Measurements from ENCODE around the gene IL1RAPL2. TPM values are rescaled to one million over a fixed set of nuclear protein-coding genes. Genes with fewer than 3 reads are reported as not detected.
"Not testable (repeated sequence)": the region's sequence is repeated elsewhere in the genome, so short reads cannot be mapped to it uniquely, and the experiment has no call there.

The IL1RAPL2 gene
- total and polyA plus RNA-seq, 2 of the 8 experiments (the other 6 are each of a cell fraction or from before 2014, with no cell fraction given): 0.20 to 1.3 TPM

DNA sequence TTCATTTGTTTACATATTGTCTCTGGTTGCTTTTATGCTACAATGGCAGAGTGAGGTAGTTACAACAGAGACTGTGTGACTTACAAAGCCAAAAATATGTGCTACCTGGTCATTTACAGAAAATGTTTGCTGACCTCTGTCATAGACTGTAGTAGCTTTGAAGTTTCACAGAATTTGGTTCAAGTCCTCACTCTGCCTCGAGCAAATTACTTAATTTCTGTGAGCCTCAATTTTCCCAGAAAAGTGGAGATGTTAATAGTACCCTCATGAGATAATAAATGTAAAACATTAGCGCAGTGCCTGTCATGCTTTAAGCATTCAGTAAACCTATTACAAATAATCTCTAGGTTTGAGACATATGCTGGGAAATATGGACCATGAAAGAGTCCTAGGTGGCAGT, 1237.9 kb downstream of the IL1RAPL2 start (continued):
- TF ChIP-seq TAF7 (optimal IDR thresholded peaks at IDR 0.05; ENCODE audit: borderline replicate concordance, low read depth, low read length): no peak
- no peak for TF ChIP-seq PHF8 (conservative IDR thresholded peaks at IDR 0.05; ENCODE audit: low read depth, low read length)
- TF ChIP-seq KDM4A (IDR thresholded peaks at IDR 0.05; ENCODE audit: low read depth, low read length, severe bottlenecking): no peak
- TF ChIP-seq GABPA (IDR thresholded peaks at IDR 0.05; ENCODE audit: borderline replicate concordance, insufficient read depth, low read length): no peak
- no peak for TF ChIP-seq EZH2 (IDR thresholded peaks at IDR 0.05; ENCODE audit: low read depth, low read length, severe bottlenecking)

DNA sequence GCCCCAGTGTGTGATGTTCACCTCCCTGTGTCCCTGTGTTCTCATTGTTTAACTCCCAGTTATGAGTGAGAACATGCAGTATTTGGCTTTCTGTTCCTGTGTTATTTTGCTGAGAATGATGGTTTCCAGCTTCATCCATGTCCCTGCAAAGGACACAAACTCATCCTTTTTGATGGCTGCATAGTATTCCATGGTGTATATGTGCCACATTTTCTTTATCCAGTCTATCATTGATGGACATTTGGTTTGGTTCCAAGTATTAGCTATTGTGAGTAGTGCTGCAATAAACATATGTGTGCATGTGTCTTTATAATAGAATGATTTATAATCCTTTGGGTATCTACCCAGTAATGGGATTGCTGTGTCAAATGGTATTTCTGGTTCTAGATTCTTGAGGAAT, 1239.7 kb downstream of the IL1RAPL2 start:
- H2AK5ac ChIP-seq (ENCODE audit: low read depth, low read length); H2BK120ac ChIP-seq (replicated peaks; ENCODE audit: low read depth, low read length); DNase-seq (ENCODE audit: low read depth in 1 of 2, low spot score in 2 of 2); H3K27ac ChIP-seq (ENCODE audit: low read depth, low read length); H3K14ac ChIP-seq (ENCODE audit: insufficient read length); H3K4ac ChIP-seq (replicated peaks; ENCODE audit: insufficient read length, low read depth, low read length); H3K23ac ChIP-seq (ENCODE audit: insufficient read length); POLR2A ChIA-PET (ENCODE audit: partially characterized antibody); H3K23me2 ChIP-seq (ENCODE audit: low read depth, low read length); H4K5ac ChIP-seq (ENCODE audit: insufficient read length, low read depth, low read length); FAIRE-seq; H3K56ac ChIP-seq (replicated peaks; ENCODE audit: insufficient read length, low read depth, low read length); H4K8ac ChIP-seq (ENCODE audit: extremely low read depth, insufficient read depth, low read length); H3K79me2 ChIP-seq (ENCODE audit: control insufficient read depth in 1 of 2, insufficient read depth in 2 of 2, low read length in 2 of 2); H3K36me3 ChIP-seq (ENCODE audit: control insufficient read depth in 2 of 4, insufficient read depth in 4 of 4, low read length in 3 of 4); H3K79me1 ChIP-seq (ENCODE audit: low read depth, low read length); H3K27me3 ChIP-seq (replicated peaks in 1 of 4; ENCODE audit: control insufficient read depth in 3 of 4, extremely low read depth in 1 of 4, insufficient read depth in 3 of 4, low read length in 3 of 4); H4K20me1 ChIP-seq (replicated peaks in 1 of 2; ENCODE audit: control insufficient read depth in 1 of 2, insufficient read depth in 2 of 2, low read length in 2 of 2); H3K9ac ChIP-seq (replicated peaks in 1 of 4; ENCODE audit: extremely low read depth in 1 of 4, low read depth in 3 of 4, low read length in 3 of 4); H2AFZ ChIP-seq (ENCODE audit: low read length); H2BK12ac ChIP-seq (ENCODE audit: low read depth, low read length); H4K91ac ChIP-seq (replicated peaks; ENCODE audit: insufficient read length, low read length); H2BK20ac ChIP-seq (ENCODE audit: low read length); H2BK5ac ChIP-seq (ENCODE audit: low read depth, low read length); H3K4me3 ChIP-seq (ENCODE audit: extremely low read depth in 1 of 4, insufficient read depth in 2 of 4, low read depth in 3 of 4, low read length in 4 of 4); H3K18ac ChIP-seq (ENCODE audit: extremely low read depth, low read length); H3K4me1 ChIP-seq (replicated peaks in 1 of 4; ENCODE audit: control insufficient read depth in 3 of 4, insufficient read depth in 4 of 4, low read length in 3 of 4); CTCF ChIA-PET (ENCODE audit: partially characterized antibody); H3K4me2 ChIP-seq (ENCODE audit: insufficient read depth in 1 of 2, low read depth in 2 of 2, low read length in 2 of 2); H2BK15ac ChIP-seq (ENCODE audit: low read length); H3K9me3 ChIP-seq (ENCODE audit: insufficient read depth in 2 of 2, low read depth in 1 of 2, low read length in 1 of 2): not testable (repeated sequence)

All from H1 (cell line).